ENCODE measurements around the gene INA.

The INA gene

GRCh38 chr10:103284170-103284569 is 7.2 kb downstream of the INA start:
- no peaks in the 10 kb centered on the region for H3K79me2 ChIP-seq (ENCODE audit: low read length)
- H3K4me3 ChIP-seq (ENCODE audit: low read length): no peak overlapping the region
- no peak overlapping the region for H2AFZ ChIP-seq (ENCODE audit: low read depth, low read length)
- TF ChIP-seq CTCF (IDR thresholded peaks at IDR 0.05; ENCODE audit: low read depth, low read length) (no peak), EZH2phosphoT487 (IDR thresholded peaks at IDR 0.05; ENCODE audit: low read depth) (no peak)
- H3K4me2 ChIP-seq (ENCODE audit: low read length): no peak overlapping the region
- no peaks in the 10 kb centered on the region for H3K9me3 ChIP-seq (ENCODE audit: insufficient read depth, low read length)
- H3K27me3 ChIP-seq (ENCODE audit: low read depth, low read length): peaks cover 4% of the 10 kb centered on the region; the same call in 1 of the 2 replicates
- H3K27ac ChIP-seq (ENCODE audit: low read length): no peak overlapping the region
- no peaks in the 10 kb centered on the region for H3K36me3 ChIP-seq (replicated peaks; ENCODE audit: low read depth, low read length)
- H3K9ac ChIP-seq (ENCODE audit: low read length): no peak overlapping the region
- H3K4me1 ChIP-seq (ENCODE audit: low read length): no peaks in the 10 kb centered on the region
- H4K20me1 ChIP-seq (ENCODE audit: insufficient read depth, low read length): no peaks in the 10 kb centered on the region

- H3K36me3 ChIP-seq (replicated peaks; ENCODE audit: low read depth, low read length): no peaks in the 10 kb centered on the region
- no peak overlapping the region for H3K27ac ChIP-seq (ENCODE audit: low read length)
- no peak overlapping the region for H3K4me3 ChIP-seq (ENCODE audit: low read length)
- H3K27me3 ChIP-seq (ENCODE audit: low read depth, low read length): peaks cover 4% of the 10 kb centered on the region; the same call in 1 of the 2 replicates
- no peaks in the 10 kb centered on the region for H4K20me1 ChIP-seq (ENCODE audit: insufficient read depth, low read length)
- no peaks in the 10 kb centered on the region for H3K4me1 ChIP-seq (ENCODE audit: low read length)
- H2AFZ ChIP-seq (ENCODE audit: low read depth, low read length): no peak overlapping the region
- no peaks in the 10 kb centered on the region for H3K79me2 ChIP-seq (ENCODE audit: low read length)
- no peaks in the 10 kb centered on the region for H3K9me3 ChIP-seq (ENCODE audit: insufficient read depth, low read length)
- H3K9ac ChIP-seq (ENCODE audit: low read length): no peak overlapping the region
- no peak overlapping the region for H3K4me2 ChIP-seq (ENCODE audit: low read length)
- TF ChIP-seq EZH2phosphoT487 (IDR thresholded peaks at IDR 0.05; ENCODE audit: low read depth) (no peak), CTCF (IDR thresholded peaks at IDR 0.05; ENCODE audit: low read depth, low read length) (no peak)
These were observed 11.1 kb downstream of the INA start for GRCh38 chr10:103287992-103288391.

GRCh38 chr10:103291588-103291987 is 14.7 kb downstream of the INA start:
- Histone ChIP-seq H3K36me3 (replicated peaks; ENCODE audit: low read depth, low read length) (no peaks in the 10 kb centered on the region), H3K4me2 (ENCODE audit: low read length) (no peak overlapping the region), H3K9ac (ENCODE audit: low read length) (no peak overlapping the region), H3K79me2 (ENCODE audit: low read length) (no peaks in the 10 kb centered on the region), H3K9me3 (ENCODE audit: insufficient read depth, low read length) (no peaks in the 10 kb centered on the region), H3K27me3 (ENCODE audit: low read depth, low read length) (peaks cover 4% of the 10 kb centered on the region; the same call in 1 of the 2 replicates), H3K27ac (ENCODE audit: low read length) (no peak overlapping the region), H3K4me3 (ENCODE audit: low read length) (no peak overlapping the region), H2AFZ (ENCODE audit: low read depth, low read length) (no peak overlapping the region), H4K20me1 (ENCODE audit: insufficient read depth, low read length) (no peaks in the 10 kb centered on the region), H3K4me1 (ENCODE audit: low read length) (no peaks in the 10 kb centered on the region)
- TF ChIP-seq CTCF (IDR thresholded peaks at IDR 0.05; ENCODE audit: low read depth, low read length) (no peak), EZH2phosphoT487 (IDR thresholded peaks at IDR 0.05; ENCODE audit: low read depth) (no peak)

GRCh38 chr10:103295374-103296015 is 18.6 kb downstream of the INA start:
- TF ChIP-seq EZH2phosphoT487 (IDR thresholded peaks at IDR 0.05; ENCODE audit: low read depth) (no peak), CTCF (IDR thresholded peaks at IDR 0.05; ENCODE audit: low read depth, low read length) (no peak)
- H3K9ac ChIP-seq (ENCODE audit: low read length): no peak overlapping the region
- no peaks in the 10 kb centered on the region for H4K20me1 ChIP-seq (ENCODE audit: insufficient read depth, low read length)
- no peaks in the 10 kb centered on the region for H3K36me3 ChIP-seq (replicated peaks; ENCODE audit: low read depth, low read length)
- H2AFZ ChIP-seq (ENCODE audit: low read depth, low read length): no peak overlapping the region
- no peaks in the 10 kb centered on the region for H3K27me3 ChIP-seq (ENCODE audit: low read depth, low read length)
- H3K27ac ChIP-seq (ENCODE audit: low read length): no peak overlapping the region
- H3K79me2 ChIP-seq (ENCODE audit: low read length): no peaks in the 10 kb centered on the region
- no peaks in the 10 kb centered on the region for H3K4me1 ChIP-seq (ENCODE audit: low read length)
- H3K9me3 ChIP-seq (ENCODE audit: insufficient read depth, low read length): no peaks in the 10 kb centered on the region
- H3K4me3 ChIP-seq (ENCODE audit: low read length): no peak overlapping the region
- no peak overlapping the region for H3K4me2 ChIP-seq (ENCODE audit: low read length)
